GM18502 (cell line): ENCODE data around the gene NCK2.

Experiments
- ATAC-seq: cut with Tn5 transposase; IDR thresholded peaks from one replicate; pipeline ENCODE4 v1.9.1; 2021; ENCODE audit warnings: mild to moderate bottlenecking; ENCODE audit not compliant: unreplicated experiment, poor library complexity

The NCK2 gene

DNA sequence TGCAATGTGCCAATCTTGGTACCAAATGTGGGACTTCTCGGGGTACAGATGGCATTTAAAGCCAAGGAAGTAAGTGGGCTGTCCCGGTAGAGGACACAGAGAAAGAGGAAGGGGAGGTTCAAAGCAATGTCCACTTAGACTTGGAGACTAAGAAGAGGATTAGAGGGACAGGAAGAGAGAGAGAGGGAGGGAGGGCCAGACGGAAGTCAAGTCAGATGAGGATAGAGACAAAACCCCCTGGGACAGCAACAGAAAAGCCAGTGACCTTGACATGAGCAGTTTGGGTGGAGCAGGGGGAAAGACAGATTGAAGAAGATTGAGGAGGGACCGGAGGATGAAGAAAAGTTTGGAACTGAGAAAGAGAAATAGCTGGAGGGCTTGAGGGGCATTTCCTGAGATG is 164.5 kb downstream of the NCK2 start:
- ATAC-seq, result no peak

DNA sequence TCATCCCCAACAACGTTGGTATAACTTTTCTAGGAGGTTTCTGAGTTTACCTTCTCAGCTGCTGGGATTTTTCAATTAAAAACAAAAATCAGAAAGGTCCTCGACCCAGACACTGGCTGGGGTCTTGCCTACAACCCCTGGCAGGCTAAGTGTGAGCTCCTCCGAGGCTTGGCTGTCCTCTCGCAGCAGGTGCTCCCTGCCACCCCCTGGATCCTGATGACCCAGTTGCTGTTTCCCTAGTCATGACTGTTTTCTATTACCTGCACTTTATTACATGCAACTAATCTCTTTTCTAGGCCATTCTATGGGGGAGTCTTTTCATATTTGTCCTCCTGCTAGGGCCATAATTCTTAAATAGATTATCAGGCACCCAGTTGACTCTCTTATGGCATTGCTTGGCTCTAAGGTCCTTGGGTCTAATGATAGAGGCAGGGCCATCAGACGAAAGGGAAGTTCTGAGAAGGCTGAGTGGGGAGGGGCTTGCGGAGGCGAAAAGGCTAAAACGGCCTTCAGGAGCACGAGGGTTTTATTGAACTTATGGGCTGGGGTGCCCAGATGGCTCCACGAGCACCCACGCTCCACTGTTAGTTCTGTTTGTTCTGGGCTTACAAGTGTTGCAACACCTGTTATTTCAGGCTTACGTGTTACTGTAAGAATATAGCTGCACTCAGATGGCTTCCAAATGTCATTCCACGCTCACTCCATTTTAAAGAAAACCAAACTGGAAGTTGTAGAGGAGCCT is 166.0 kb downstream of the NCK2 start:
- ATAC-seq, result no peak

- ATAC-seq, result no peak
Measured at GRCh38 chr2:105911425-105911824, 166.7 kb downstream of the NCK2 start.

GRCh38 chr2:105912081-105912480 is 167.4 kb downstream of the NCK2 start:
- no peak for ATAC-seq

- peak; percentile 82 for ATAC-seq
Measured at GRCh38 chr2:105915005-105915558, 170.4 kb downstream of the NCK2 start.

DNA sequence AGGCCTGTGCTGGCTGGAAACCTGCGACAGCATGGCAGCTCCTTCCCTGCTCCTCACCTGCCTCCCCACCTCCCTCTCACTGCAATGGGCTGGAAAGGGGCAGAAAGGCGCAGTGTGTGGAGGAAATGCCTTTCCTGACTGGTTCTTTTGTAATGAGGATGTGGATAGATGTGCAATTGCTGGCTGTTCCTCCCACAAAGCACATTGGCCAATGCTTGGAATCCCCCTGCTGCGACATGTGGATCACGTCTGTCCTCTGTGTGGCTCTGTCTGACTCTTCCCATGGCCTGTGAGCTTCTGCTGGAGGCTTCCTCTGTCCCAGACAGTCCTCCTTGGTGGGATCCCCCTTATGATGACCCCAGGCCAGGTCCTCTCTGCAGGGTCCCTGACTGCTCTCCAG is 172.5 kb downstream of the NCK2 start:
- ATAC-seq, result no peak

- ATAC-seq, result no peak
Measured at GRCh38 chr2:105917688-105918087, 173.0 kb downstream of the NCK2 start.

DNA sequence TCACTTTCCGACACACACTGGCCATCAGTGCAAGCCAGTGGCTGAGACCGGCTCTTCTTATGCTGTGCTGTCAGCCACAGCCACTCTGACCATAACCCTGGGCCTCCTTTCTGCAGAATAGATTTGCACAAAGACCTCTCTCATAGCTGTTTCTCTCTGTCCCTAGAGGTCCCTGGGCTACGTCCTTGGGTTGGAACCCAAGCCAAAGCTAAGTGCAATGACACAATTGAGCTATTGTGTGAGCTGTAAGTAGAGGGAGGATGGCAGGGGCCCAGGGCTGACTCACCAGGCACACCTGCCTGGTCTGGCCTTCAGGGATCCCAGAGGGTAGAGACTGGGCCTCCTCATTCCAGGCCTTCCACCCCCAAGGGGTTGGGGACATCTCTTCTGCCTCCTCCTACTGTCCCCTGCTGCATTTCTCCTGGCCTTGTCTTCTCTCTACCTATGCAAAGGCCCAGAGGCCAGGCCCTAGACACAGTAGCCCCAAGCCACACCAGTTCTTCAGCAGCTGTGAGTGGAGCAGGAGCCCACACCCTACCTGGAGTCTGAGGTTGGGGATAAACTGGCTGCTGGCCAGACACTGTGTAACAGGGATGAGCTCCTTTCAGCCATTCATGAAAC is 174.6 kb downstream of the NCK2 start:
- no peak for ATAC-seq

DNA sequence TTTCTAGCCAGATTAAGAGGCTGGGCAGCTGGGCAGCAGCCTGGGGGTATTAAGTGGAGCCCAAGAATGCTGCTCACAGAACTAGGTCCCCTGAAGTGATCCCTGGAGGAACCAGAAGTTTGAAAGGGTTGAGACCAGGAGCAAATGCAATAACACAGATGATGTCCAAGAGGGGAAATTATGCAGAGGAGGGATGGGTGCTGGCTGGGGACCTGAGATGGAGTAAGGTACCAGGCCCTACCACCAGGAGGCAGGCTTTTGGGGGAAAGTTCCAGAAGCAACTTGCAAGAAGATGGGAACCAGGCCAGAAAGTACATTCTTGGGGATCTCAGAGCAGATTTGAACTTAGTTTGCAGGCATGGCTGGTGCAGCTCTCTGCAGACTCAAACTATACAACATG is 175.1 kb downstream of the NCK2 start:
- no peak for ATAC-seq

DNA sequence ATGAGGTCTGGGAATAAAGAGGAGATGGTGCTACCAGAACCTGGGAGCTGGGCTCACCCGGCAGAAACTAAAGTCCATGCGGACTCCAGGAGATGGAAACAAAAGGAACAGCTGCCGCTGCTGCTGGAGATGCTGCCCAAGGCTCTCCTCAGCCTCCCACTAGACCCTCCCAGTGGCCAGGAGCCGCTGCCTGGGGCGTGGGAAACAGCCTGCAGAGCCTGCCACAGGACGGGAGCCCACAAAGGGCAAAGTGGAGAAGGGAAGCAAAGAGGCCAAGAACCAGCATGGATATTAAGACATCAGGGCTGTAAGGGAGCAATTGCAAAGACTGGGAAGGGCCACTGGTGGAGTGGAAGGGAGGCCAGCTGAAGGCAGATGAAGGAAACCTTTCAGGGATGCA is 179.6 kb downstream of the NCK2 start:
- no peak for ATAC-seq

DNA sequence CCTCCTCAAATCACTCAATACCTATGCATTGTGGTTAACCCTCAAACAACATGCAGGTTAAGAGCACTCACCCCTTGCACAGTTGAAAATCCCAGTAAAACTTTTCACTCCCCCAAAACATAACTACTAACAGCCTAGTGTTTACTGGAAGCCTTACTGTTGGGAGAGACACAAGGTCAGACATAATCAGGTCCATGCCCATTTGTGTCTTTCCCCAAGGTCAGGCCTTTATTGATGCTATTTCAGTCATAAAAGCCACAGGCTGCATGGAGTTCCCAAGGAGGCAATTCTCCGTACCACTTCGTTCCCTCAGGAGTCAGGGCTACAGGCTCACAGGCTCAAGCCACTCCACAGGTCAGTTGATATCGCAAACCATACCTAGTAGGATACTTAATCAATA is 180.2 kb downstream of the NCK2 start:
- no peak for ATAC-seq

DNA sequence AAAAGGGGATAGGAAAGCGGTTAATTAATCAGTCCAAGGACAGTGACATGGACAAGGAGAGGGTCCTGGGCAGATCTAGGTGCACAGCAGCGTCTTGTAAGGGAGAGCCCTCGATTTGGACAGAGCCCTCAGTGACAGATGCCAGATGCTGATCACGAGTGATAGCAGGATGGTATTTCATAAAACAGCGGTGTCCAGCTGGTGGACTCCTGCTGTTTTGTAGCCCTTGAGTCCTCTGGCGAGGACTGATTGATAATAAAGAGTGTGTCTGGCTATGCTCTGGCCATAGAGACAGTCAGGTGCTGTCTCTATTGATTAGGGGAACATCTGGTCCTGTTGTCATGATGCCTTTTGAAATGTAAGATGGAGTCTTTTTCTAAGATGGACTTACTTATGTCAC is 180.7 kb downstream of the NCK2 start:
- ATAC-seq, result no peak

- ATAC-seq, result no peak
Measured at GRCh38 chr2:105926960-105927678, 182.4 kb downstream of the NCK2 start.

DNA sequence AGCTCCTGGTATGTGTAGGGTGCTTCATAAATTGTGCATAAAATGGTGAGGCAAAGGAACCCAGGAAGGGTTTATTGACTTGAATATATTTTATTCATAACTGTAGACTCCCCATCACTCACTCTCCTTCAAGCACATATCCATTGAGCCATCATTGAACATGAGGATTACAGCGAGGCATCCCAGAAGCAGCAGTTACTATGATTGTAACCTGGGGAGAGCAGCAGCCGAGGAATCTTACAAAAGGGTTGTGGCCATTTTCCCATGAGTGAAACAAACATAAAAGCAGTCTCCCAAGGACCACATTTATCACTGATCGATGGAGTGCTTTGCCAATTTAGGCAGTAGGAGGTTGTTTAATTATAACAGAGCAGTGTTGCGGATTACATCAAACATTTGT is 183.4 kb downstream of the NCK2 start:
- ATAC-seq, result no peak

GRCh38 chr2:105928563-105928962 is 183.9 kb downstream of the NCK2 start:
- ATAC-seq, result no peak

DNA sequence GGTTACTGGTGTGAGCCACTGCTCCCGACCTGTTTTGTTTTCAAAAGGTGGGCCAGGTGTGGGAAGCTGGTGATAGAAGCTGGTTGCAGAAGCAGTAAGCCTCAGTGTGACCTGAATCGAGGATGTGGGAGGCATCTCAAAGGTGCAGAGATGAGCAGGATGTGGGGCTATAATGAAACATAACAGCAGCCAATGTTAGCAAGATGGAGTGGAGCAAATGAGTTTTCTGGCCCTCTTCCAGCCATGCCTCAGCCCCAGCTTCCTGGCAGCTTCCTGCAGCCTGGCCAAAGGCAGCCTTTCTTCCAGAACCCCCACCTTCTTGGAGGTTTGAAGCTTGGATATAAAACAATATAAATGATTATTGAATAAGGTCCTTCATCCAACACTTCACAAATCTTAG is 184.8 kb downstream of the NCK2 start:
- ATAC-seq, result no peak

DNA sequence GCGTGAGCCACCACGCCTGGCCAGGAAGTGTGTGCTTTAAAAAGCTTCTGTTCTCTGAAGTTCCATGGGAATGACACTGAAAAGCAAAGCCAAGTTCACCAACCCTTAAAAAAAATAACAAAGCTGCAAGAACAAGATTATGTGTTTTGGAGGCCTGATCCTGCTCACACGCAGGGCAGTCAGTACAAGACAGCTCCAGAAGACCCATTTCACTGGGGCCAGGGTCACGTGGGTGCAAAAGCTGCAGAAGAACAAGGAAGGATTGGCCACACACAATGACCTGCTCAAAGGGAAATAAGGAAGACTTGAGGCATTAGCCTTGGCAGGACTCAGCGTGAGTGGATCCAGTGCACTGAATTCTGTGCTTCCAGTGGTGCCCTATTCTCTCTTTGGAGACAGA is 187.9 kb downstream of the NCK2 start:
- ATAC-seq, result no peak

DNA sequence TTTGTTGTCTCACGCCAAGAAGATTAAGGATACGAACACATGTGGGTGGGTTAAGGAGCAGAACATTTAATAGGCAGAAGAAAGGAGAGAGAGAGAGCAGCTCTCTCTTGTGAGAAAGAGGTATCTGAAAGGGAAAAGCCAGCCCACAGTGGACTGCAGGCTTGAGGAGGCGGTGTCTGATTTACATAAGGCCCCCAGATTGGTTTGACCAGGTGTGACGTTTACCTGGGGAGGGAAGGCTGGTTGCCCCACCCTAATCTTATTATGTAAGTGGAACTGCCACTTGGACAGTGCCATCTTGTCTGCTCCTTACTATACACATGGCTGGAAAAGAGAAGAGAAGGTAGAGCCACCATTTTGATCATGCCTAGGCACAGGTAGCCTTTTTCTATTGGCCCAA is 189.2 kb downstream of the NCK2 start:
- ATAC-seq, result no peak

GRCh38 chr2:105934467-105934866 is 189.8 kb downstream of the NCK2 start:
- ATAC-seq, result no peak

- ATAC-seq, result no peak
Measured at GRCh38 chr2:105935063-105935462, 190.4 kb downstream of the NCK2 start.

DNA sequence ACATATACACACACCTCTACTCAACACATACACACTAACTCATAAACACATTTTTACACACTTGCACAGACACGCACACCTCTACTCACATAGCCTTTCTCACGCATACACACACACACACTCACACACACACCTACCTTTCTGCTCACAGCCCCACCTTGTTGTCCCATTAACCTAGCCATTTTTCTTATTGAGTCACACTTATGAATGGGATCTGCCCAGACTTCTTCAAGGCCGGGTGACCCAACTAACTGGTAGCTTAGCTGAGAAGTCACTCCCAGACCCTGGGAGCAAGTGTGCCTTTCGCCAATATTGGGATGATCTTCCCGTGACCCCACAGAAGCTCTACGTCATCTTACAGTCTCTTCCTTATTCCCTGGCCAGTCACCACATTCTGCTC is 192.2 kb downstream of the NCK2 start:
- ATAC-seq, result no peak
